Tibial nerve (tissue), 4 donors: ENCODE data around the gene PRPF18. TPM values are rescaled to one million over a fixed set of nuclear protein-coding genes. Genes with fewer than 3 reads are reported as not detected.
A peak's percentile ranks its signal among the peaks of the same experiment; 100 is the strongest.

ENCODE experiments used
- DNase-seq, 2 donors: peaks; one replicate each; pipeline ENCODE4 v3.0.0-alpha.2; 2019; ENCODE audit warnings: low spot score in 2 of 2
- H3K27ac ChIP-seq, 4 donors: fragments of 200-600 bp; sonication (generic) in 3 of 4; one replicate each; pipeline ENCODE4 v1.5.1; 2017 to 2019; ENCODE audit warnings: mild to moderate bottlenecking in 1 of 4
- H3K27me3 ChIP-seq, 2 donors: fragments of 200-600 bp; sonication (generic) in 1 of 2; one replicate each; pipeline versions ENCODE4 v1.5.1 to v1.6.0; 2017 to 2019
- H3K36me3 ChIP-seq, 3 donors: fragments of 200-600 bp; sonication (generic); one replicate each; pipeline ENCODE4 v1.5.1; 2018 to 2019
- H3K4me1 ChIP-seq, 4 donors: fragments of 200-600 bp; sonication (generic) in 3 of 4; one replicate each; pipeline ENCODE4 v1.5.1; 2017 to 2019
- H3K4me3 ChIP-seq, 4 donors: fragments of 200-600 bp; sonication (generic) in 3 of 4; one replicate each; pipeline ENCODE4 v1.5.1; 2017 to 2019; ENCODE audit warnings: mild to moderate bottlenecking in 1 of 4, moderate library complexity in 1 of 4
- H3K9me3 ChIP-seq, 4 donors: fragments of 200-600 bp; sonication (generic) in 3 of 4; one replicate each; pipeline ENCODE4 v1.5.1; 2017 to 2019
- CTCF ChIP-seq, 5 experiments: fragments of 200-600 bp in 3 of 5; fragments of 450-650 bp in 2 of 5; sonication (generic) in 3 of 5; IDR thresholded peaks; one replicate each; pipeline ENCODE4 v1.5.1; 2016 to 2019; ENCODE audit warnings: antibody characterized with exemption in 5 of 5, mild to moderate bottlenecking in 3 of 5, moderate library complexity in 2 of 5
- EP300 ChIP-seq, 2 donors: sonication (generic); formaldehyde crosslinking; IDR thresholded peaks; one replicate each; pipeline ENCODE4 v1.6.1; 2017; ENCODE audit warnings: antibody characterized with exemption in 2 of 2, mild to moderate bottlenecking in 1 of 2
- POLR2A ChIP-seq, 2 donors: fragments of 450-650 bp; IDR thresholded peaks; one replicate each; pipeline ENCODE4 v1.6.1; 2017; ENCODE audit warnings: antibody characterized with exemption in 2 of 2, mild to moderate bottlenecking in 2 of 2, moderate library complexity in 2 of 2
- WGBS, 2 donors: methylation state at CpG; one replicate each; pipeline ENCODE4 v1.1.5; 2018; 5-methylcytosine and 5-hydroxymethylcytosine counted together
- total RNA-seq, 4 donors: library from RNA; depleted of rRNA; stranded (reverse); fragments of >200 nt; gene quantifications; one replicate each; pipeline ENCODE4 v1.1.0, GENCODE V29; 2016

Gene PRPF18
- total RNA-seq, 4 donors from 2014 or later: 22.9 to 34.3 (median 32.8) TPM

GRCh38 chr10:13644866-13645265, 58.1 kb downstream of the PRPF18 start:
- H3K27ac ChIP-seq: no peak overlapping the region
- DNase-seq: no peak
- H3K36me3 ChIP-seq: peaks cover 8 to 95% (median 30%) of the 10 kb centered on the region in 3 donors
- H3K9me3 ChIP-seq: peaks cover 0 to 21% (median 4%) of the 10 kb centered on the region in 4 donors
- no peak overlapping the region for H3K4me3 ChIP-seq
- TF ChIP-seq CTCF (IDR thresholded peaks at IDR 0.05) (no peak), EP300 (IDR thresholded peaks at IDR 0.05) (no peak), POLR2A (IDR thresholded peaks at IDR 0.05) (no peak)
- 87 to 90% methylated on average over 9 of the region's 9 CpGs for WGBS, 2 donors
- H3K4me1 ChIP-seq: no peaks in the 10 kb centered on the region
- no peaks in the 10 kb centered on the region for H3K27me3 ChIP-seq

- H3K27ac ChIP-seq: peak overlapping the region in 1 of 4 donors; percentile 14
- no peak for DNase-seq
- TF ChIP-seq EP300 (IDR thresholded peaks at IDR 0.05): no peak
- TF ChIP-seq CTCF (IDR thresholded peaks at IDR 0.05): no peak
- TF ChIP-seq POLR2A (IDR thresholded peaks at IDR 0.05): no peak
- no peak overlapping the region for H3K4me3 ChIP-seq
- no peaks in the 10 kb centered on the region for H3K4me1 ChIP-seq
- peaks cover 8 to 95% (median 27%) of the 10 kb centered on the region in 3 donors for H3K36me3 ChIP-seq
- no peaks in the 10 kb centered on the region for H3K9me3 ChIP-seq
- H3K27me3 ChIP-seq: no peaks in the 10 kb centered on the region
- WGBS, 2 donors: 82 to 86% methylated on average over 12 of the region's 12 CpGs
Measured at GRCh38 chr10:13648425-13648824, 61.7 kb downstream of the PRPF18 start.

- Histone ChIP-seq H3K9me3 (no peaks in the 10 kb centered on the region), H3K27me3 (no peaks in the 10 kb centered on the region), H3K27ac (no peak overlapping the region), H3K4me1 (no peaks in the 10 kb centered on the region), H3K36me3 (peaks cover 8 to 97% (median 27%) of the 10 kb centered on the region in 3 donors), H3K4me3 (no peak overlapping the region)
- TF ChIP-seq CTCF (IDR thresholded peaks at IDR 0.05): no peak
- no peak for TF ChIP-seq POLR2A (IDR thresholded peaks at IDR 0.05)
- no peak for TF ChIP-seq EP300 (IDR thresholded peaks at IDR 0.05)
- WGBS, 2 donors: 75 to 78% methylated on average over 5 of the region's 5 CpGs
- no peak for DNase-seq
Measured at GRCh38 chr10:13649844-13650520, 63.2 kb downstream of the PRPF18 start.

GRCh38 chr10:13650961-13651360, 64.2 kb downstream of the PRPF18 start:
- DNase-seq: no peak
- peaks cover 2 to 95% (median 21%) of the 10 kb centered on the region in 3 donors for H3K36me3 ChIP-seq
- WGBS, 2 donors: 75 to 81% methylated on average over 5 of the region's 5 CpGs
- no peaks in the 10 kb centered on the region for H3K9me3 ChIP-seq
- no peak for TF ChIP-seq CTCF (IDR thresholded peaks at IDR 0.05)
- TF ChIP-seq EP300 (IDR thresholded peaks at IDR 0.05): no peak
- TF ChIP-seq POLR2A (IDR thresholded peaks at IDR 0.05): no peak
- no peaks in the 10 kb centered on the region for H3K27me3 ChIP-seq
- no peaks in the 10 kb centered on the region for H3K4me1 ChIP-seq
- no peak overlapping the region for H3K27ac ChIP-seq
- no peak overlapping the region for H3K4me3 ChIP-seq

- 82 to 83% methylated on average over 5 of the region's 5 CpGs for WGBS, 2 donors
- Histone ChIP-seq H3K4me1 (no peaks in the 10 kb centered on the region), H3K36me3 (peaks cover 2 to 95% (median 13%) of the 10 kb centered on the region in 3 donors), H3K27ac (no peak overlapping the region), H3K9me3 (no peaks in the 10 kb centered on the region), H3K4me3 (no peak overlapping the region), H3K27me3 (no peaks in the 10 kb centered on the region)
- TF ChIP-seq POLR2A (IDR thresholded peaks at IDR 0.05): no peak
- TF ChIP-seq CTCF (IDR thresholded peaks at IDR 0.05): no peak
- TF ChIP-seq EP300 (IDR thresholded peaks at IDR 0.05): no peak
- DNase-seq: no peak
Measured at GRCh38 chr10:13651969-13652720, 65.4 kb downstream of the PRPF18 start.
